Kidney tubule cell (primary cell): ENCODE results near the gene ARHGDIG.
"Not testable (repeated sequence)": the region's sequence is repeated elsewhere in the genome, so short reads cannot be mapped to it uniquely, and the experiment has no call there.

ENCODE experiments used
- DNase-seq: peaks from one replicate; pipeline ENCODE4 v3.0.0-alpha.2; 2018; ENCODE audit warnings: low spot score

The ARHGDIG gene

GRCh38 chr16:264440-264951, 15.9 kb upstream of the ARHGDIG start:
- DNase-seq: no peak

GRCh38 chr16:265002-265529, 15.3 kb upstream of the ARHGDIG start:
- no peak for DNase-seq

GRCh38 chr16:265711-266110, 14.7 kb upstream of the ARHGDIG start:
- no peak for DNase-seq

DNA sequence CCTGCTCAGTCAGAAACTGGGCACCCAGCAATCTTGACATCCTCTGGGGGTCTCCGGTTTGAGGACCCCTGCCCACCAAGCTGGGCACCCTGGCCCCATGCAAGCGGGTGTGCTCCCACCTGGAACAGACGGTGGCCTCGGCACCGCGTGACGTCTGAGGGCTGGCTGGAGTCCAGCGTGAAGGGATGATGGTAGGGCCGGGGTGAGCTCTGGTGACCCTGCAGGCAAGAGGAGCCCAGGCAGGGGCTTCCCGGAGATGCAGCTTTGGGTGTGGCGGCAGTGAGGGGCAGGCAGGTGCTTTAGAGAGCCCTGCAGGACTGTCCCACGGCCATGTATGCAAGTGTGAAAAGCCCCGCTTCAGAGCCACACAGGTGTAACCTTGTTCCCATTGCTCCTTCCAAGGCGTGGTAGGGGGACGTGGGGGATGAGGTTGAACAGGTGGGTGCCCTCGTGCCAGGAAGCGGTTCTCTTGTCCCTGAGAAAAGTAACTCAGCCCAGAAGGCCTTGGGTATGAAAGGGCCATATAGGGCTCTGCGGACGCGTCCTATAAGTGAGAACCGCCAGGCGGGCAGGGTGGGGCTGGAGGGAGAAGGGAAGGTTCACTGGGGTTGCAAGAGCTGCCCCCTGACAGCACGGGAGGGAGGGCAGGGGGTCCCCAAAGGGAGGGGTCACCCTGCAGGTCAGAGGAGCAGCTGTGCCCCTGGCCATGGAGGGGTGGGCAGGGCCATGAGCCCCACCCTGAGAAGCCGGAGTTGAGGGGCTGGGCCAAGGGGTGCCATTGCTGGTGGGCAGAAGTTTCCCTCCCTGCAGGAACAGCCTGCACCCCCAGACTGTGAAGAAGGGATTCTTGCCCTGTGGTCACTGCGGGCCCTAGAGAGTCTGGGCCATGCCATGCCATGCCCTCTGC, 13.9 kb upstream of the ARHGDIG start:
- DNase-seq: no peak

- DNase-seq: not testable (repeated sequence)
Measured at GRCh38 chr16:267562-267961, 12.8 kb upstream of the ARHGDIG start.

DNA sequence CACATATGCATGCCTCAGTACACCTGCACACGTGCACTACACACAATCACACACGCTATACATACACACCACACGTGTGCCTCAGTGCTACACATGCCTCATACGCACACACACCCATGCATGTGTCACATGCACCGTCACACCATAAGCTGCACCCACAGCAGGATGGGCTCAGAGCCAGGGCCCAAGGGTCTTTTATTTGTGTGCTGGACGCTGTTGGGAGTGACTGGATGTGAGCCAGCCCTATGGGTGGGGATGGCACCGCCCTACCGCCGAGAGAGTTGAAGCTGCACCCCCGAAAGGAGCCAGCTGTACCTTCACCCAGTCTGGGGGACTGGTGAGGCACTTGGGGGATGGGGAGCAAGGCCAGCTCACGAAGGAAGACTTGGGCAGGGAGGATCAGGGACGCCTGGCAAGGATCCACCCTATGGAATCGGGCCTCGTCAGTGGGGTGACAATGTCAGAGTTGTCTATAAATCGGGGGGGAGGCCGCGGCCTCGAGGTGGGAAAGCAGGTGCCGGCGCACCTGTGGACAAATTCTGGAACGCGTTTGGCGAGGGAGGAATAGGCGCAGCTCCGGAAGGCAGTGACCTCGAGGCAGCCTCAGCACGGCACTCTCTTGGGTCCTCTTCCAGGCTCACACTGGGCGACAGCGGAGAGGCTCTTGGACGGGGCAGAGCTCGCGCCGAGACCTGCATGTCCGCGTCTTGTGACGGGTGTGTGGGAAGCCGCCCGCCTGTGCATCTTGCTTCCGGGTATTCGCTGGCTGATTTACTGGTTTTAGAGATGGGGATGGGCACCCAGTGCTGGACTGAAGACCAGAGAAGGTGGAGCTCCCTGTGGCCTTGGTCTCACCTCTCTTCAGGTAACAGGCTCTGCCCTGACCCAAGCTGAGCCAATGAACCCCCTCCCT, 12.0 kb upstream of the ARHGDIG start:
- DNase-seq: no peak

DNA sequence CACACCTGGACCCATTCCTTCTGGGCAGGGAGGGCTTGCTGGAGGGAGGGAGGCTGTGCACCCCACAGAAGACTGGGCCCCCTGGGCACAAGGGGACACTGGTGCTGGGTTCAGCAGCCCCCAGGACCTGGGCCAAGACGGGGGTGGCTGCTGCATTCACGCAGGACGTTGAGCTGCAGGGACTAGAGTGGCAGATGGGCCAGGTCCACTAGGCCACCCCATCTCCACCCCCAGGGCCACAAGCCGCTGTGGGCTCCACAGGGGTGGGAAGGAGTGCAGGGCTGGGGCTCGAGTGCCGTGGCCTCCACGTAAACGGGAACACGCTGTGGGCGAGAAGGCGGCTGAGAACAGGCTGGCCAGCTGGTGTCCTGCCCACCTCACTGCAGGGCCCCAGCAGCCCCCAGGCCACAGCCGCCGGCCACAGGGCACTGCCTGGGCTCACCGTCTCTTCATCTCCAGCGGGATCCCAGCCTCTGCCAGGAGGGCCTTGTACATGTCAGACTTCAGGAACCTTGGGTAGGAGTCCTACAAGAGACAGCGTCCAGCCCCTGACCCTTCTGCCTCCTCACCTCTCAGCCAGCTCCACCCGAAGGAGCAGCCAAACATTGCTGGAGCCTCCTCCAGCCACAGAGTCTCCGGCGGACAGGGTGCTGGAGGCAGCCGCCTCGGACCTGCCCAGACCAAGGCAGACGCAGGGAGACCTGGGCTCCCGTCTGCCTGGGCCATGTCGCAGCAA, 11.2 kb upstream of the ARHGDIG start:
- no peak for DNase-seq

- DNase-seq: no peak
Measured at GRCh38 chr16:270381-271255, 9.8 kb upstream of the ARHGDIG start.

DNA sequence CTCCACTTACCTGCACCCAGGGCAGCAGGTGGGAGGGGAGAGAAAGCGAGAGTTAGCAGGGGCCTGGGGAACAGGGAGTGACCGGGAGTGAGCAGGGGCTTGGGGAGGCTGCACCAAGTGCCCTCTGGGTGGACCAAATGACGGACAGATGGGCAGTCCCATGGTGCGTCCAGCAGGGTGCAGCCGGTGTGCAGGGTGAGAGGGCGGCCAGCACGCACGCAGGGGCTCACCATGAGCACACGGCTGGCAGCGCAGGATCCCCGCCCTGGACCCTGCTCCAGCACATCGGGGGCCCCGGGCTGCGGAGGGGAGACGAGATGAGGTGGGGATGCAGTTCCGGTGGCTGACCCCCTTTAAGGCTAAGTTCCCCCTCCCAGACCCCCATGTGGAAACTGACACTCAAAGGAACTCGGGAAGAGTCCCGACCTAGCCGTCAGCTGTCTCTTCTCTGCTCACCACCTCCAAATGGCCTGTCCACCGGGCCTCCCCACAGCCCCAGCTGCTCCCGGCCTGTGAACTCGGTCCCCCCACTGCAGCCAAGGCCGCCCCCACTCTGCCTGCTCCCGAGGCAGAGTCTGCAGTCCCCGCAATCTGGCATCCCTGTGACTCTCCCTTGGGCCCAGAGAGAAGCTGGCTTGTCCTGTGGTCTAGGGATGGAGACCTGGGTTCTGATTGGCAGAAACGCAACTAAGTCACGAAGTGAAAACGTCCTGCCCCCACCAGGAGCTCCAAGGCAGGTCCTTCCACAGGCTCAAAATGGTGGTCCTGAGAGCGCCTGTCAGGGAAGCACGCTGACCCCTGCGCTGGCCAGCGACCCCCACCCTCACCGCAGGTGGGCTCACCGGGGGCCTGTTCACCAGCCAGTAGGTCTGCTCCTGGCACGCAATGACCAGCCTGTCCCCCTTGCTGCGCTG, 7.5 kb upstream of the ARHGDIG start:
- no peak for DNase-seq

GRCh38 chr16:273547-274421, 6.6 kb upstream of the ARHGDIG start:
- no peak for DNase-seq

DNA sequence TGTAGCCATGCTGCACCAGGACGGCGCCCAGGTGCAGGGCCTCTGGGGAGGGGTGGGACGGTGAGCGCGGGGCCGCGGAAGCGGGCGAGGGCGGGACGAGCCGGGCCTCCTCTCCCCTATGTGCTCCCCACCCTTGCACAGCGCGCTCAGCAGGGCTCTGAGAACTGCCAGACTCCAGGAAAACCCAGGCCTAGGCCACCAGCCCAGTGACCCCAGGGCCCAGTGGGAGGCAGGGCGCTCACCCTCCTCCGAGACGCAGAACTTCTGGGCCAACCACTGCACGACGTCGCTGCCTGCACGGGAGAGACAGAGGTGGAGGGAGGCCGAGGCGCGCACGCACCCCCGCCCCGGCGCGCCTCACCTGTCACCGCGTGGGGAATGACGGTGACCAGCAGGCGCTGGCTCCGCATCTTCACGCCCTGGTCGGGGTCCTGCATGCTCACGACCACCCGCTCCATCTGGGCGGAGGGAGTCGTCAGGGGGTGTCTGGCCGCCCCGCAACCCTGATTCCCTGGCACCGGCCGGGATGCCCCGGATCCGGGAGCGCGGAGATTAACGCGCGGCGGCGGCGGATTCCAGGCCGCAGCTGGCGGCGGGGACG, 5.2 kb upstream of the ARHGDIG start:
- DNase-seq: no peak

DNA sequence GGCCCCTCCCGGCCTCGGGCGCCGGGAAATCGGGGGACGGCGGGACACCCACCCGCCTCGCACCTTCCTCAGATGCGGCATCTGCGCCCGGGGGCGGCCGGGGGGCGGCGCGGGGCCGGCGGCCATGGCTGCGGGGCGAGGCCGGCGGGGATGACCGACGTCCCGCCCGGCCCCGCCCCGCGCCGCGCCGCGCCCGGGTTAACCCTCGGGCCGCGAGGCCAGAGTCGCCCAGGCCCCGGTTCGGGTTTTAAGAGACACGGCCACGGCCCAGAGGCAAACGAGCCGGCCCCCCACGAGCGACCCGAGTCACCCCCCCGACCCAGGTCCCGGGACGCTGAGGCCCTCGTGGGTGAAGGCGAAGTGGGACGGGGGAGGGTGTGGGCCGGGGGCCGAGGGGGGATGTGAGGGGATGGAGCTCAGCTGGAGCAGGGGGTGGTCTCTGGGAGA, 4.6 kb upstream of the ARHGDIG start, which contains the start of gene RGS11:
RGS11 (minus strand) TSS at position 159 of the 447 bp plus-strand sequence; CDS start at position 126, 33 bp downstream.
- no peak for DNase-seq

GRCh38 chr16:276426-277077, 3.8 kb upstream of the ARHGDIG start:
- DNase-seq: peak; percentile 15

DNA sequence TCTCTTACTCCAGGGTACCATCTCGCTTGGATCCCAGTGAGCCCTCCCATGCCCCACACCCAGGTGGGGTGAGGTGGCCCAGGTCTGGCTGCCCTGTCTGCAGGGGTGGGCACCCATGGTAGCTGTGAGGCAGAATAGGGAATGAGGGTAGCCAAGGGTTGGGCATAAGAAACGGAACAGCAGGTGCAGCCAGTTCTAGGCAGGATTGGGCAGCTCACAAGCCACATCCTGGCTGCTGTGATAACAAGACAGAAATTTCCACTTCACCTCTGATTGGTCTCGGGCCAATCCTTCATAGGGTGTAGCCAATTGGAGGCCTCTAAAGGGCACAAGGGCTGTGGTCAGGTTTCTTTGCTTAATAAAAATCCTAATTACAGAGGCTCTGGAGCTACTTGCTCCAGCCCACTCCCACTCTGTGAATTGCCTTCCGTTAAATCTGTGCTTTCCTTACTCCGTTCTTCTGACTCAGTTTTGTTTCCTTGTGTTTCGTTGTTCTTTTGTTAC, 1.5 kb upstream of the ARHGDIG start:
- DNase-seq: peak; percentile 56

- DNase-seq: no peak
Measured at GRCh38 chr16:279531-279930, 860 bp upstream of the ARHGDIG start.

DNA sequence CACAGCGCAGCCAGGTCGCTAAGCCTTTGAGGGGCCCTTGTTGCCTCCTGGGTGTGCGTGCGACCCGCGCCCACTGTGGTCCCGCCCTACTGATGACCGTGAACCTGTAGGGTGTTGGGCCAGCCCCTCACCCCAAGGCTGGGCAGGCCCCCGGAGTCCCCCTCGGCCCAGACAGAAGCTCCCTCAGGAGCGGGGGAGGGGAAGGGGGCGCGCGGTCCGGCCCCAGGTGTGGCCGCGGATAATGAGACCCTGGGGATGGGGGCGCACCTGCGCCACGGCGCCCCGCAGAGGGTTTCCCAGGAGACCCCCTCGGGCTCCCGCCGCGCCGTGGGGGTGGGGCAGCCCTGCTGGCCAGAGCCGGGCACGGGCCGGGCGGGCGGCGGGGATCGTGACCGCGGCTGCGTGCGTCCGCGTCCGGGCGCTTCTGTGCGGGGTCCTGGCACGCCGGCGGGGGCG, 358 bp upstream of the ARHGDIG start:
- DNase-seq: no peak
